HFF-Myc (cell line): ENCODE measurements around the gene CDC42EP1.
"Not testable (repeated sequence)": the region's sequence is repeated elsewhere in the genome, so short reads cannot be mapped to it uniquely, and the experiment has no call there.

Source experiments
- DNase-seq: peaks from one replicate; pipeline ENCODE4 v3.0.0-alpha.2; 2011; ENCODE audit warnings: low read depth; ENCODE audit errors: extremely low read depth
- H3K4me3 ChIP-seq: replicated peaks from 2 replicates; pipeline ENCODE4 v1.5.1; 2011; ENCODE audit warnings: low read depth, mild to moderate bottlenecking, control low read depth, low read length
- CTCF ChIP-seq: IDR thresholded peaks from 2 replicates; pipeline ENCODE4 v1.5.1; 2012; ENCODE audit warnings: mild to moderate bottlenecking, low read depth, low read length, control low read depth; ENCODE audit errors: missing control alignments

Gene CDC42EP1

GRCh38 chr22:37546437-37547250, 13.6 kb upstream of the CDC42EP1 start:
- DNase-seq, result no peak
- peak overlapping the region; percentile 36 for H3K4me3 ChIP-seq

GRCh38 chr22:37547251-37547741, 13.0 kb upstream of the CDC42EP1 start:
- DNase-seq, result no peak
- no peak overlapping the region for H3K4me3 ChIP-seq
- TF ChIP-seq CTCF, result no peak

More at GRCh38 chr22:37546437-37547250, 13.6 kb upstream of the CDC42EP1 start:
- TF ChIP-seq CTCF, result no peak

- TF ChIP-seq CTCF, result peak; percentile 2
- DNase-seq, result no peak
- H3K4me3 ChIP-seq, result no peak overlapping the region
These were observed 10.6 kb upstream of the CDC42EP1 start for GRCh38 chr22:37549704-37550059.

GRCh38 chr22:37550921-37551320, 9.4 kb upstream of the CDC42EP1 start:
- not testable (repeated sequence) for H3K4me3 ChIP-seq, DNase-seq

- H3K4me3 ChIP-seq, result no peak overlapping the region
- DNase-seq, result no peak
- TF ChIP-seq CTCF, result no peak
These were observed 8.3 kb upstream of the CDC42EP1 start for GRCh38 chr22:37551981-37552380.

- no peak overlapping the region for H3K4me3 ChIP-seq
- TF ChIP-seq CTCF, result no peak
- DNase-seq, result peak; percentile 38
These were observed 7.6 kb upstream of the CDC42EP1 start for GRCh38 chr22:37552524-37553163.

- DNase-seq, result no peak
- no peak for TF ChIP-seq CTCF
- H3K4me3 ChIP-seq, result no peak overlapping the region
These were observed 6.6 kb upstream of the CDC42EP1 start for GRCh38 chr22:37553725-37554124.
